Transverse colon (tissue), 4 donors: Measurements from ENCODE around the gene TDRD1. TPM values are rescaled to one million over a fixed set of nuclear protein-coding genes. Genes with fewer than 3 reads are reported as not detected.

Experiments used
- DNase-seq: peaks from one replicate; pipeline ENCODE4 v3.0.0-alpha.2; 2019
- H3K27ac ChIP-seq, 4 donors: fragments of 200-600 bp; sonication (generic); 2 replicates each; pipeline ENCODE4 v1.5.1; 2016 to 2018; ENCODE audit warnings: inconsistent platforms in 4 of 4
- H3K27me3 ChIP-seq: fragments of 200-600 bp; sonication (generic); 2 replicates; pipeline ENCODE4 v1.5.1; 2017; ENCODE audit warnings: inconsistent platforms
- H3K36me3 ChIP-seq, 4 donors: fragments of 200-600 bp; sonication (generic); 2 replicates each; pipeline ENCODE4 v1.5.1; 2017 to 2019; ENCODE audit warnings: inconsistent platforms in 4 of 4
- H3K4me1 ChIP-seq, 4 donors: fragments of 200-600 bp; sonication (generic); 2 replicates each; pipeline ENCODE4 v1.5.1; 2017 to 2020; ENCODE audit warnings: inconsistent platforms in 4 of 4
- H3K4me3 ChIP-seq, 4 donors: fragments of 200-600 bp; sonication (generic); 1 replicate in 1 of 4; 2 replicates in 3 of 4; pipeline versions ENCODE4 v1.5.1 to v1.6.1; 2017 to 2019; ENCODE audit warnings: inconsistent platforms in 4 of 4
- H3K9me3 ChIP-seq, 2 donors: fragments of 200-600 bp; sonication (generic); 2 replicates each; pipeline ENCODE4 v1.5.1; 2017 to 2019; ENCODE audit warnings: inconsistent platforms in 2 of 2
- EP300 ChIP-seq: sonication (generic); formaldehyde crosslinking; IDR thresholded peaks from one replicate; pipeline ENCODE4 v1.6.1; 2017; ENCODE audit warnings: antibody characterized with exemption, low read depth
- POLR2A ChIP-seq: fragments of 450-650 bp; IDR thresholded peaks from one replicate; pipeline ENCODE4 v1.6.1; 2016; ENCODE audit warnings: antibody characterized with exemption, mild to moderate bottlenecking, moderate library complexity
- POLR2AphosphoS5 ChIP-seq, 3 donors: sonication (generic); formaldehyde crosslinking; IDR thresholded peaks; one replicate each; pipeline ENCODE4 v1.6.1; 2016; ENCODE audit warnings: antibody characterized with exemption in 3 of 3
- WGBS, 2 donors: methylation state at CpG; one replicate each; pipeline ENCODE4 v1.1.5; 2018; ENCODE audit warnings: low coverage in 1 of 2; 5-methylcytosine and 5-hydroxymethylcytosine counted together
- in situ Hi-C, 4 donors: fragments of 200-750 bp; cut with MboI; loops; one replicate each; pipeline versions ENCODE4 v1.15.0 to v1.15.1; 2017; ENCODE audit warnings: low sequenced_read_pairs in 3 of 4, low pct_ligation_motif_present in 1 of 4, low pct_unique_long_range_greater_than_20kb in 1 of 4
- intact Hi-C: fragments of 100-400 bp; cut with DNase I; formaldehyde crosslinking; loops from one replicate; pipeline ENCODE4 v1.15.1; 2023; ENCODE audit warnings: low total_unique reads
- total RNA-seq, 4 donors: library from RNA; depleted of rRNA; stranded (reverse); fragments of >200 nt; gene quantifications; one replicate each; pipeline ENCODE4 v1.1.0, GENCODE V29; 2016
- TF ChIP-seq, protein P1 (sequence below), 5 experiments: fragments of 200-600 bp in 3 of 5; fragments of 450-650 bp in 2 of 5; sonication (generic) in 3 of 5; IDR thresholded peaks; 1 replicate in 2 of 5; 2 replicates in 3 of 5; pipeline ENCODE4 v1.5.1; 2016 to 2017; ENCODE audit warnings: antibody characterized with exemption in 5 of 5, inconsistent platforms in 3 of 5, mild to moderate bottlenecking in 2 of 5, moderate library complexity in 1 of 5

Gene TDRD1
- total RNA-seq, 4 donors from 2014 or later, result 0.14 TPM; not detected in 3

DNA sequence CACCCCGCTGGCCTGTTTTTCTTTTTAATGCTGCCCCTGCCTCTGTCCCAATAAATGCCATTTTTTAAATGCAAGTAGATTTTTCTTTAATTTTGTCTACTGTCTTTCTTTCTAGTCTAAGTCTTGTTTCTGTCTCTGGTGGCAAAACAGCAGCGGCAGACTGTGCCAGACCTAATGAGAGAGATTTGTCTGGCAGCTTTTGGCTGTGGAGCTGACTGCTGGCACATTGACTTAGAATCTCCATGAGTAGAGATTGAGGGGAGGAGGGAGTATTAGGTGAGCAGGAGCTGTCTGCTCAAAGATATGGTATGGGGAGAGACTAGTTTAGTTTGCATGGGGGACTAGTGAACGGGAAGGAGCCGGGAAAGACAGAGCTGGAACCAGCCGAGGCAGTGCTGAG is 72.9 kb downstream of the TDRD1 start:
- DNase-seq, result no peak
- Histone ChIP-seq H3K9me3 (no peaks in the 10 kb centered on the region), H3K4me1 (no peaks in the 10 kb centered on the region), H3K27me3 (no peaks in the 10 kb centered on the region), H3K36me3 (no peaks in the 10 kb centered on the region), H3K27ac (no peak overlapping the region), H3K4me3 (no peak overlapping the region)
- WGBS, 2 donors, result 89 to 93% methylated on average over 4 to 5 of the region's 5 CpGs
- intact Hi-C loops, result no loop called here
- in situ Hi-C loops, result no loop called here
- TF ChIP-seq POLR2AphosphoS5 (IDR thresholded peaks at IDR 0.05) (no peak), POLR2A (no peak), EP300 (no peak)
- TF ChIP-seq, protein P1, sequence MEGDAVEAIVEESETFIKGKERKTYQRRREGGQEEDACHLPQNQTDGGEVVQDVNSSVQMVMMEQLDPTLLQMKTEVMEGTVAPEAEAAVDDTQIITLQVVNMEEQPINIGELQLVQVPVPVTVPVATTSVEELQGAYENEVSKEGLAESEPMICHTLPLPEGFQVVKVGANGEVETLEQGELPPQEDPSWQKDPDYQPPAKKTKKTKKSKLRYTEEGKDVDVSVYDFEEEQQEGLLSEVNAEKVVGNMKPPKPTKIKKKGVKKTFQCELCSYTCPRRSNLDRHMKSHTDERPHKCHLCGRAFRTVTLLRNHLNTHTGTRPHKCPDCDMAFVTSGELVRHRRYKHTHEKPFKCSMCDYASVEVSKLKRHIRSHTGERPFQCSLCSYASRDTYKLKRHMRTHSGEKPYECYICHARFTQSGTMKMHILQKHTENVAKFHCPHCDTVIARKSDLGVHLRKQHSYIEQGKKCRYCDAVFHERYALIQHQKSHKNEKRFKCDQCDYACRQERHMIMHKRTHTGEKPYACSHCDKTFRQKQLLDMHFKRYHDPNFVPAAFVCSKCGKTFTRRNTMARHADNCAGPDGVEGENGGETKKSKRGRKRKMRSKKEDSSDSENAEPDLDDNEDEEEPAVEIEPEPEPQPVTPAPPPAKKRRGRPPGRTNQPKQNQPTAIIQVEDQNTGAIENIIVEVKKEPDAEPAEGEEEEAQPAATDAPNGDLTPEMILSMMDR (IDR thresholded peaks at IDR 0.05), result no peak

- Histone ChIP-seq H3K36me3 (no peaks in the 10 kb centered on the region), H3K9me3 (no peaks in the 10 kb centered on the region), H3K4me1 (peaks cover 0 to 8% (median 3%) of the 10 kb centered on the region in 4 donors), H3K4me3 (no peak overlapping the region), H3K27me3 (no peaks in the 10 kb centered on the region), H3K27ac (no peak overlapping the region)
- no peak for DNase-seq
- in situ Hi-C loops, result no loop called here
- TF ChIP-seq EP300 (no peak), POLR2A (no peak), POLR2AphosphoS5 (IDR thresholded peaks at IDR 0.05) (no peak)
- TF ChIP-seq, protein P1 (IDR thresholded peaks at IDR 0.05), result no peak
- intact Hi-C loops, result no loop called here
- 73% methylated on average over 4 of the region's 7 CpGs; no CpG with 5 or more reads in 1 of the 2 donors for WGBS, 2 donors
These were observed 73.7 kb downstream of the TDRD1 start for GRCh38 chr10:114252883-114253282.

GRCh38 chr10:114255227-114255626 is 76.1 kb downstream of the TDRD1 start:
- in situ Hi-C loops (no loop called here), intact Hi-C loops (no loop called here)
- Histone ChIP-seq H3K4me3 (no peak overlapping the region), H3K27me3 (no peaks in the 10 kb centered on the region), H3K9me3 (no peaks in the 10 kb centered on the region), H3K27ac (no peak overlapping the region), H3K36me3 (no peaks in the 10 kb centered on the region), H3K4me1 (peaks cover 0 to 17% (median 10%) of the 10 kb centered on the region in 4 donors)
- DNase-seq, result no peak
- 100% methylated on average over 1 of the region's 1 CpG; no CpG with 5 or more reads in 1 of the 2 donors for WGBS, 2 donors
- TF ChIP-seq POLR2AphosphoS5 (IDR thresholded peaks at IDR 0.05) (no peak), POLR2A (no peak), EP300 (no peak)
- TF ChIP-seq, protein P1 (IDR thresholded peaks at IDR 0.05), result no peak

GRCh38 chr10:114256008-114256765 is 77.0 kb downstream of the TDRD1 start:
- no peaks in the 10 kb centered on the region for H3K9me3 ChIP-seq
- H3K36me3 ChIP-seq, result no peaks in the 10 kb centered on the region
- H3K4me1 ChIP-seq, result peaks cover 0 to 17% (median 10%) of the 10 kb centered on the region in 4 donors
- in situ Hi-C loops, result no loop called here
- no peak overlapping the region for H3K27ac ChIP-seq
- H3K27me3 ChIP-seq, result no peaks in the 10 kb centered on the region
- DNase-seq, result no peak
- WGBS, 2 donors, result 77 to 78% methylated on average over 6 to 12 of the region's 12 CpGs
- no peak overlapping the region for H3K4me3 ChIP-seq
- TF ChIP-seq POLR2AphosphoS5 (IDR thresholded peaks at IDR 0.05) (no peak), POLR2A (no peak), EP300 (no peak)
- TF ChIP-seq, protein P1 (IDR thresholded peaks at IDR 0.05), result no peak
- intact Hi-C loops, result no loop called here
